T-helper 2 cell (primary cell): ENCODE results near the gene FBXO17.
"Not testable (repeated sequence)": the region's sequence is repeated elsewhere in the genome, so short reads cannot be mapped to it uniquely, and the experiment has no call there.

Experiments used
- DNase-seq, 5 experiments: peaks; one replicate each; pipeline versions ENCODE4 v3.0.0 to v3.0.0-alpha.2; 2012 to 2022
- total RNA-seq, 2 donors: gene quantifications; one replicate each; lab custom pipeline; 2026; lab: John Stamatoyannopoulos, UW

Gene FBXO17
- 0 to 0.34 reads per million in 2 donors for total RNA-seq

GRCh38 chr19:38975214-38975860 is at the start of gene FBXO17:
TSS of gene FBXO17 (minus strand) at chr19:38975742. CDS start at chr19:38950319, 25,423 bp downstream.
- DNase-seq, result no peak

DNA sequence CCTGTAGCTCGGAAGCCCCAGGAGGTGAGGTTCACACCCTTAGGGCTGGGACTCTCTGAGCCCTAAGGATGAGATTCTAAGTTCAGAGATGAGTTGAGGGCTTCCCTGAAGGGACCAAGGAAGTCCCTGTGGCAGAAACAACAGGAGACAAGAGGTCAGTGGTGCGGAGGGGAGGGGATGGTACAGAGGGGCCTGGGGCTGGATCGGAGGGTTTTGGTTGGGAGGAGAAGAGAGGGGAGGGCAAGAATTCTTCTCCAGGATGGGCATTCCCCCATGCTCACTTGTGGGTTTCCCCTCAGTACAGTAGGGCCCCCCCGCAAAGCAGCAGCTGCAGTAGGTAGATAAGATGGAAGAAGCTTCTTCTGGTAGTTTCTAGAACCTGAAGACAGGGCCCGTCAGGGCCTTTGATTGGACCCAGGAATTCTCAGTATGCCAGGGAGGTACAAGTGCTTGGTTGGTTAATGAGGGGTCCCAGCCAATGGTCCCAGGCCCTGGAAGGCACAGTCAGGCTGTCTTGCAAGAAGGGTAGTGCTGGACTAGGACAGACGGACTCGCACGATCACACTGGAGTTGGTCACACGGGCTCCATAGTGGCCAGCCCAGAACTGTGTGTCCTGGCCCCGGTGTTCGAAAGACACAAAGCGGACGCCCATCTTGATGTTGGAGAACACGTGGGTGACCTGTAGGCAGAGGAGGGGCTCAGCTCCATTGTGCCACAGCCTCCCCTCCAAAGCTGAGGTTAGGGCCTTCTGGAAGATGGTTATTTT is 49.5 kb upstream of the FBXO17 start:
- no peak for DNase-seq

DNA sequence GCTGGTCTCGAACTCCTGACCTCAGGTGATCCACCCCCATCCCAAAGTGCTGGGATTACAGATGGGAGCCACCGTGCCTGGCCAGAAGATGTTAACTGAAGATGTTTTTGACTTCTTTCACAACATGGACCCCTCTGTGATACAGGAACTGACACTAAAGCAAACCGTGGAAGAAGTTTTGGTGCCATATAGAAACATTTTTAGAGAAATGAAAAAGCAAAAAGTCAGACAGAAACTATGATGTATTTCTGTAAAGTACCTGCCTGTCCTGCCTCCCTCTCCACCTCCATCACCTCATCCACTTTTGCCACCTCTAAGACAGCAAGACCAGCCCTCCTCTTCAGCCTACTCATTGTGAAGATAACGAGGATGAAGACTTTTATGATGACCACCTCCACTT is 45.5 kb upstream of the FBXO17 start:
- DNase-seq, result no peak

DNA sequence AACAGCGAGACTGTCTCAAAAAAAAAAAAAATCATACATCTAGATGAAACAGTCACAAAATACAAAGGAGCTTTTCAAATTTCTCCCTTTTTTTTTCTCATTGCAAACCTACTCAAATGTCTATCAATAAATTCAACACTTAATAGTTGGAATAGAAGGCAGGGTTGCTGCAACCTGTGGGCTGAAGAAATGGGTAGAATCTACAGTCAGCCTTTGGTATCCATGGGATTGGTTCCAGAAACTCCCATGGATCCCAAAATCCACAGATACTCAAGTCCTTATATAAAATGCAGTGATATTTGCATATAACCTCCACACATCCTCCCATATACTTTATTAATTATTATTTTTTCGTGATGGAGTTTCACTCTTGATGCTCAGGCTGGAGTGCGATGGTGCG is 42.1 kb upstream of the FBXO17 start:
- DNase-seq, result no peak

- DNase-seq, result no peak
Measured at GRCh38 chr19:39017026-39017425, 41.5 kb upstream of the FBXO17 start.

DNA sequence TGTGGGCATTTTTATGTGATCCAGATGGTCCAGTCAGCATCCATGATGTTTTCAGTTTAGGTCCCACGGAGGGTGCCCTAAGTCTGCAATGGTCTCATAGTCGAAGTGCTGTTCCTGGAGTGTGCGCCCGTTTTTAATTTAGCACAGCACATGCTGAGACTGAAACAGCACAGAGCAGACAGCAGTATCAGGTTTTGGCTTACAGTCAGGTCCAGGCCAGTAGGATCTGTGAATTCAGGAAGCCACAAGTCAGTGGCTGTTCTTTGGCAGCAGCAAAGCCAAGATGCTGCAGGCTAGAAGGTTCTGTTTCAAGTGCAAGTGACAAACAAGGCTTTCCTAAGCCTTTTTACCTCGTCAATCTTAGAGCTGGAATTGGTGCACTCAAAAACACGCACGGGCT is 38.5 kb upstream of the FBXO17 start:
- DNase-seq, result no peak

DNA sequence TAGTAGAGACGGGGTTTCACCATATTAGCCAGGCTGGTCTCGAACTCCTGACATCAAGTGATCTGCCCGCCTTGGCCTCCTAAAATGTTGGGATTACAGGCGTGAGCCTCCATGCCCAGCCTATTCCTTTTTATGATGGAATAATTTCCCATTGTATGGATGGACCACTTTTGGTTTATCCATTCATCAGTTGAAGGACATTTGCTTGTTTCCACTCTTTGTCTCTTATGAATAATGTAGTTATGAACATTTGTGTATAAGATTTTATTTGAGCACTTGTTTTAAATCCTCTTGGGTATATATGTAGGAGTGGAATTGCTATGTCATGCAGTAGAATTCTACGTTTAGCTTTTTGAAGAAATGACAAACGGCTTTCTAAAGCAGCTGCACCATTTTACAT is 33.5 kb upstream of the FBXO17 start:
- no peak for DNase-seq

- no peak for DNase-seq
Measured at GRCh38 chr19:39008137-39008536, 32.6 kb upstream of the FBXO17 start.

DNA sequence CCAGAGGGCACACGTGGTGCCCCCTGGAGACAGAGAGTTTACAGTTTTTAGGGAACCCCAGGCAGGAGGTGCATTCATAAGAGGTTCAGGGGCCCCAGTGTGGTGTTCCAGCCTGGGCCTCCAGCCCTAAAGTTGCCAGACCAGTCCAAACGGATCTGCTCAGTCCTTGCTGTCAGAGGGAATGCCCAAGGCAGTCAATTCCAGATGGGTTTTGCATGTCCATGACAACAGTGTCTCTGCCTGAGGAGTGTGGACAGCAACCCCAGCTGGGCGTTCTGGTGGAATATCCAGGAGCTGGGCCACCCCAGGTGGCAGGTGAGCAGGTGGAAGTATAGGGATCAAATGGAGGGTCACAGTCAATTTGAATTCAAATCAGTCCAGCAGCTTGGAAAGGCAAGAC is 31.6 kb upstream of the FBXO17 start:
- DNase-seq, result no peak

GRCh38 chr19:39004403-39004802 is 28.9 kb upstream of the FBXO17 start:
- DNase-seq, result no peak

DNA sequence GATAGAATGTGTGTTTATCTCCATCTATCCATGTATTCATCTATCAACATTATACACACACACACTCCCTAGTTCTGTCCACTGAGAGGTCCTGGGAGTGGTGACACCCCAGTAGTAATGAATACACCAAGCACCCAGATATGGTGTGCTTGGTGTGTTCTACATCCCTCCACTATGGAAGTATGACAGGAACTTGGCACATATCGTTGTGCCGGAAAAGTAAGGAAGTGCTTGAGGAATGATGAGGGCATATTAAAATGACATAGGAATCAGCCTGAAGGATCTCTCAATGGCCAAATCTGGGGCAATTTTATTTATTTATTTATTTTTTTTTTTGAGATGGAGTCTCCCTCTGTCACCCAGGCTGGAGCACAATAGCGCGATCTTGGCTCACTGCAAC is 28.3 kb upstream of the FBXO17 start:
- no peak for DNase-seq

GRCh38 chr19:39003188-39003587 is 27.6 kb upstream of the FBXO17 start:
- no peak for DNase-seq

GRCh38 chr19:39001041-39001440 is 25.5 kb upstream of the FBXO17 start:
- DNase-seq, result no peak

DNA sequence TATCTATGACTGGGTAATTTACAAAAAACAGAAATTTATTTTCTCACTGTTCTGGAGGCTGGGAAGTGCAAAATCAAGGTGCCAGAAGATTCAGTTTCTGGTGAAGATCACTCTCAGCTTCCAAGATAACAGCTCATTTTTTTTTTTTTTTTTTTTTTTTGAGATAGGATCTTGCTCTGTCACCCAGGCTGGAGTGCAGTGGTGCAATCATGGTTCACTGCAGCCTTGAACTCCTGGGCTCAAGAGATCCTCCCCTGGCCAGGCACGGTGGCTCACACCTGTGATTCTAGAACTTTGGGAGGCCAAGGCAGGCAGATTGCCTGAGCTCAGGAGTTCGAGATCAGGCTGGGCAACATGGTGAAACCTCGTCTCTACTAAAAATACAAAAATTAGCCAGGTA is 22.0 kb upstream of the FBXO17 start:
- DNase-seq, result not testable (repeated sequence)

DNA sequence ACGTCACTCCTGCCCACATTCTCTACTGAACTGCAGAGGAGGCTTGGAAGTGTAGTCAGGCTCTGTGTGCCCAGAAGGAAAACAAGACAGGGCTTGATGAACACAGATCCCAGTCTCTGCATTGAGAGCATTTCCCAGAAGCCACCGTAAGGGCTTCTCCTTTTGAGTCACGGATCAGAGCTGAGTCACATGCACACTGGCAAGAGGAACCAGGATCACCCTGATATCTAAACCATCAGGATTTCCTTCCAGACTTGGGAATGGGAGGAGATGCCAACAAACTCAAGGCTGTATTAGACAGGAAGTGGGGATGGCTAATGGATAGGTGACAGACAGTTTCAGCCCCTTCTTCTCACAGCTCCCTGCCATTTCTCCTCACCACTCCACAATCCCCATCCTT is 17.7 kb upstream of the FBXO17 start:
- DNase-seq, result no peak

DNA sequence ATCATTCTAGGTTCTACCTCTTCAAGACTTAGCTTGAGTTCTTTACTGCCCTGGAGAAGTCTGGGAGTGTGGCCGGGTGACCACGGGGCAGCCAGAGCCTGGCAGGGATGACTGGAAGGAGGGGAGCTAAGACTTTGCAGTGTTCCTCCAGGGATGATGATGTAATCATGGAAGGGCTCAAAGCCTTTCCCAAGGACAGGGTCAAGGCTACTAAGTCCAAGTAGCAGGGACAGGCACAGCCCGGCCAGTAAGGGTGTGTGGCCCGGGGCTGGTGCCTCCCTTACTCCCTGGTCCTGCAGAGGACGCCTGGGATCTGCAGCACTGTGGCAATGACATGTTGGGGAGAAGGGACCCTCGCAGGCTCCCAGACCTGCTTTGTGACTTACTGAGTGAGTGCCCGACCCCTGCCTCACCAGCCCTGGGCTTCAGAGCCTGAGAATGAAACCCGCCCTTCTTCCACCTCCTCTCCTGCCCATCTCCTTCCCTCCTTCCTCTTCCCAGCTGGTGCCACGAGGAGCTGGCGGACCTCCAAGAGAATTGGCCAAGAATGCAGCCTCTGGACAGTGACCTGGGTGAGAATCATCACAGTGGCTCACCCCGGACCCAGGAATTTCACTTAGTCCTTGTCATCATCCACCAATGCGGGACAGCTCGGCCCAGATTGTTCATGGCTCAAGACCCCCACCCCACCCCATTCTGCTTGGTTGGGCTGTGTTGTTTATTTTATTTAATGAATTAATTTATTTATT is 15.6 kb upstream of the FBXO17 start:
- no peak for DNase-seq

GRCh38 chr19:38989614-38990013 is 14.1 kb upstream of the FBXO17 start:
- DNase-seq, result not testable (repeated sequence)

GRCh38 chr19:38989066-38989605 is 13.6 kb upstream of the FBXO17 start:
- no peak for DNase-seq

GRCh38 chr19:38988627-38989026 is 13.1 kb upstream of the FBXO17 start:
- not testable (repeated sequence) for DNase-seq

GRCh38 chr19:38987745-38988144 is 12.2 kb upstream of the FBXO17 start:
- not testable (repeated sequence) for DNase-seq

GRCh38 chr19:38985262-38985661 is 9.7 kb upstream of the FBXO17 start:
- no peak for DNase-seq

DNA sequence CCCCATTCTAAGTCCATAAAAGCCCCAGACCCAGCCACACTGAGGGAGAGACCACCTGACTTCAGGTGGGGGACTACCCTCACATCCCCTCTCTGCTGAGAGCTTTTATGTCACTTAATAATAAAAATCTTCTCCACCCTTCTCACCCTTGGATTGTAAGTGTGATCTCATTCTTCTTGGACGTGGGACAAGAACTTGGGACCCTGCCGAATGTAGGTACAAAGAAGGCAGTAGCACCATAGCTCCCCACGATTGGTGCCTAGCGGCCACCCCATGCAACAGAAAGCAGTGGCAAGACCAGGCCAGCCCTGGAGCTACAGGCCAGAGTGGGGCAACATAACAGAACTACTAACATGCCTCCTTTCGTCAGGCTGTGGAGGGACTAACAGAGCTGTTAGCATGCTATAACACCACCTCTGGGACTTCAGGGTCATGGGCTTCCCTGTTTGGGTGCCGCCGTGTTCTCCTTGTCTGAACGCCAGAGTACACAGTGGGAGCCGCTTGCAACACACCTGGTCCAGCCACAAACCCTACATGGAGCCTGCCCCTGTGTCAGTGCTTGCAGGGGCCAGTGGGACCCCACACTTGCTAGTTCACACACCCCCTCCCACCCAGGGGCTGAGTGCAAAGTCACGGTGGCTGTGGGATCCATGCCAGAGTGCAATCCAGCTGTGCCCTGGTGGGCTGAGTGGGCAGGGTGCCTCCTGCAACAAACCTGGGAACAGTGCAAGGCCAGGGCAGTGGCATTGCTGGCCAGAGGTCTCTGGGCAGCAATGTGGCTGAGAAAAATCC is 5.2 kb upstream of the FBXO17 start:
- no peak for DNase-seq

DNA sequence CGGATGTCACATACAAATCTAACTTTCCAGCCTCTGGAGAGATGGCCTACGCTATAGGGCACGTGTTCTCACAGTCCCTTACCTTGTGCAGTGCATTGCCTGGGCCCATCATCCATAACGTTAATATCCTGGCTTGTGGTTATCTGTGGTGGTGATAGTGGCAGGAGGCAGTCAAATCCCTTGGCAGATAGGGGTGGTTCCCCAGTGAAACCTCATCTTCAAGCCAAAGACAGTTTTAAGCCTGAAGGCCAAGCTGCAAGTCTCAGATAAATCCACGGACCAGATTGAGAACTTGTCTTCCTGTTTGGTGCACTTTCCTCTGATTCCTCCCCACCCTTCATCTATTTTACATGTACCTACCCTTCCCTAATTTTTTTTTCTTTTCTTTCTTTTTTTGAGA is 4.3 kb upstream of the FBXO17 start:
- DNase-seq, result no peak
